GM12891 (cell line): ENCODE measurements around the gene C3orf49.
A peak's percentile ranks its signal among the peaks of the same experiment; 100 is the strongest.

Source experiments
- DNase-seq: peaks from one replicate; pipeline ENCODE4 v3.0.0; 2011; ENCODE audit warnings: low spot score; ENCODE audit not compliant: insufficient read length
- FAIRE-seq: peaks from 2 replicates; lab custom pipeline; 2011; peaks lifted over from hg19 to GRCh38; lab: Jason Lieb, UNC
- PAX5 ChIP-seq: IDR thresholded peaks from 2 replicates; pipeline ENCODE4 v1.6.1; 2011; ENCODE audit warnings: low read length, moderate library complexity, mild to moderate bottlenecking; ENCODE audit not compliant: insufficient read depth, severe bottlenecking
- POLR2A ChIP-seq: IDR thresholded peaks from 2 replicates; pipeline ENCODE4 v1.6.1; 2011; ENCODE audit warnings: low read depth, low read length, control low read depth
- POLR2AphosphoS5 ChIP-seq: IDR thresholded peaks from 2 replicates; pipeline ENCODE4 v1.6.1; 2011; ENCODE audit warnings: low read depth, low read length, control low read depth
- POU2F2 ChIP-seq: IDR thresholded peaks from 2 replicates; pipeline ENCODE4 v1.6.1; 2011; ENCODE audit warnings: low read depth, mild to moderate bottlenecking, control low read depth, low read length, moderate library complexity
- SPI1 ChIP-seq: IDR thresholded peaks from 2 replicates; pipeline ENCODE4 v1.6.1; 2011; ENCODE audit warnings: low read depth, low read length, control low read depth
- TAF1 ChIP-seq: IDR thresholded peaks from 2 replicates; pipeline ENCODE4 v1.6.1; 2011; ENCODE audit warnings: low read depth, low read length, control low read depth

Gene C3orf49

DNA sequence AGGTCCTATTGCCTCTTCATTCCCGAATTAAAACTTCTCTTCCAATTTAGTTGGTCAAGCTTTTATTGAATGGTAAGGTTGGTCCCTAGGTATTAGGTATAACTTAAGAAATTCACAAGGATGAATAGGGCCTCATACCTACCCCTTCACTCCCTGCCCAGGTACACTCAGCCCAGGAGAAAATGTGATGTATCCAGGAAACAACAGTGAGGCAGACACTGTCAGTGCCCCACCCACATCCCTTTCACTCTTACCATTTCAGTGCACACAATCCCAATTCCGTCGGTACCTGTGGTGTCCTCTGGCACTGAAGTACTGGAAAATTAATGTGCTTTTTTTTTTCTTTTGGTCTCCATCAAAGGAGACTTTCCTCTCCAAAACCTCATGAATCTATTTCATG is 10.5 kb upstream of the C3orf49 start:
- no peak for FAIRE-seq
- TF ChIP-seq TAF1 (no peak), POLR2AphosphoS5 (no peak), PAX5 (no peak), SPI1 (no peak), POLR2A (no peak), POU2F2 (no peak)
- DNase-seq = no peak

DNA sequence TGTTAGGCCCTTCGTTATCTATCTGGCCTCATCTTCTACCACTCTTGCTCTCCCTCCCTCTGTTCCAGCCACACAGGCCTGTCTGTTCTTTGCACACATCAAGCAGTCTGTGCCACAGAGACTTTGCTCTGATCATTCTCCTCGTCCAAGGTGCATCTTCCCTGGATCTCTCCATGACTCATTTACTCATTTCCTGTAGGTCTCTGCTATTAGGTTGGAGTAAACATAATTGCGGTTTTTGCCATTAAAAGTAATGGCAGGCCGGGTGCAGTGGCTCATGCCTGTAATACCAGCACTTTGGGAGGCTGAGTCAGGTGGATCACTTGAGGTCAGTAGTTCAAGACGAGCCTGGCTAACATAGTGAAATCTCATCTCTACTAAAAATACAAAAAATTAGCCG is 9.5 kb upstream of the C3orf49 start:
- FAIRE-seq (no peak), DNase-seq (no peak)
- TF ChIP-seq TAF1 (no peak), PAX5 (no peak), SPI1 (no peak), POU2F2 (no peak), POLR2A (no peak), POLR2AphosphoS5 (no peak)

DNA sequence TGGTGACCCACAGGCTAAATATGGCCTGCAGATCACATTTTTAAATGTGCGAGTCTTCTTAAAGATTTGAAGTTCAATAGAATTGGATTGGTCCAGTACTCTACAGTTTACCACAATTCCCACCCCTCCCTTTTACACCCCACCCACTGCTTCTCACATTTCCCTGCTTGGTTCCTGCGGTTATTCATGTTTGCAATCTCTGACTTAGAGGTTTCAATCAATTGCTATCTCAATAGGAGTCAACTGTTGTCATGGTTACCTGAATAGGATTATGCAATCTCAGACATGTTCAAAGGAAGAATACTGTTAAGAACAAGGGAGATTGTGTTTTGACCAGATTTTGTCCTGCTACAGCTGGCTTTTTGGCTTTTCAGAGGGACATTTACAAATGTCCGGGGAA is 4.9 kb upstream of the C3orf49 start:
- DNase-seq (no peak), FAIRE-seq (no peak)
- TF ChIP-seq POU2F2 = no peak
- no peak for TF ChIP-seq POLR2A
- TF ChIP-seq PAX5 = no peak
- TF ChIP-seq SPI1 = no peak
- TF ChIP-seq POLR2AphosphoS5 = no peak
- no peak for TF ChIP-seq TAF1

DNA sequence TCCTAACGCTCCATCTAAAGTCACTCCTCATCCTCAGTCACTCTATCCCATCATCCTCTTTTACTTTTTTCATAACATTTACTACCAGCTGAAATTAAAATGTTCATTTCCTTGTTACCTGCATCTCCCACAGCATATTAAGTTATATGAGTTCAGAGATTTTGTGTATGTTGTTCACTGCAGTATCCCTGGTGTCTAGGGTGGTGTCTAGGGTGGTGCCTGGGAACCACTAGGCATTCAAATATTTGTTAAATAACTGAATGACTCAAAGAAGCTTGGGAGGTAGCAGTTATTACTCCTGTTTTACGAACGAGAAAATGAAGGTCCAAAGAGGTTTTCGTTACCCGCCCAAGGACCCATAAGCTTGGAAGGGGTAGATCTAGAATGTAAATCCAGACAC is 1.9 kb upstream of the C3orf49 start:
- no peak for DNase-seq
- no peak for TF ChIP-seq POU2F2
- TF ChIP-seq POLR2AphosphoS5 = no peak
- no peak for FAIRE-seq

DNA sequence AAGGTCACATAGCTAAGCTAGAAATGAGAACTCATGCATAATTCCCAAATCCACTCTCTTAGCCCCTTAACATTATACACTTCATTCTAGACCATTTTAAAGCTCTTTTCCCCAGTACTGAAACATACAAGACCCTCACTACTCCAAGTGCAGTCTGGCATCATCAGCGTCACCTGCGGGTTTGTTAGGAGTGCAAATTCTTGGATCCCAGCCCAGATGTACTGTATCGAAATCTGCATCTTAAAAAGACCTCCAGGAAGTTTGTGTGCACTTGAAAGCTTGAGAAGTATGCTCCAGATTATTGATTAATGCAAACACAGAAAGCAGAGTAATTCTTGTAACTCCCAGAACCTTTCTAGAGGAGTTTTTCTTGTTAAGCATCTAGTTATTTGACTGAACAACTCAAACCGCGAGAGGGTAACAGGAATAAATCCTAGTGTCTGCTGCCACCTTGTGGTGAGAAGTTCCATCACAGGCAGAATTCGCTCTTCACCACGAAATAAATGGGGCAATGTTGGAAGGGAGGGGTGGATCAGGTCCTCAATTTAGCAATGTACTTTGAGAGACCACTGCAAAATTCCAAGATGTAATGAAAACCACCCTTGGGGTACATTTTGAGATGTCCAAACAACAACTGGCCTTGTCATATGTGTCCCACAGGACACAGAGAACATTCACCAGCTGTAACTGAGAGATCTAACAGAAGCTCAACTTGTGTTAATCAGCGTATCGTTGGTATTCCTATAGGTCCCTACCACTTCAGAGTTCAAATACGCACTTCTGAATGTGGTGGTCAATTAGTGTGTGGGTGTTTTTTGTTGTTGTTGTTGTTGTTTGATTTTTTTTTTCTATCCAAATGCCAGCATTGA is 583 bp upstream of the C3orf49 start:
- TF ChIP-seq SPI1 = no peak
- TF ChIP-seq POU2F2 = no peak
- TF ChIP-seq POLR2AphosphoS5 = no peak
- DNase-seq = peak; percentile 8
- FAIRE-seq = peak; percentile 88

DNA sequence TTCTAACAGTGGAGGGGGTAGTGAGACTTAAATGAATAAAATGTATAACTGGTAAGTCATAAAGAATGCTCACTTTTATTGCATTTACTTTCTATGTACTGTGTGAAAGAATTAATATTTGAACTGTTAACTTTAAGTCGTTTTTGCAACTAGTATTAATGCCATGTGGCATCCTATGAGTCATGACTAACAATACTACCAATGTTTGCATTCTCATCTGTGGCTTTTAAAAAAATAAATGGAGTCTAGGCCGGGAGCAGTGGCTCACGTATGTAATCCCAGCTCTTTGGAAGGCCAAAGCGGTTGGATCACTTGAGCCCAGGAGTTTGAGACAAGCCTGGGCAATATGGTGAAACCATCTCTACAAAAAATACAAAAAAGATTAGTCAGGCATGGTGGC is 5.2 kb downstream of the C3orf49 start:
- TF ChIP-seq POLR2A = no peak
- no peak for TF ChIP-seq SPI1
- FAIRE-seq (no peak), DNase-seq (no peak)

DNA sequence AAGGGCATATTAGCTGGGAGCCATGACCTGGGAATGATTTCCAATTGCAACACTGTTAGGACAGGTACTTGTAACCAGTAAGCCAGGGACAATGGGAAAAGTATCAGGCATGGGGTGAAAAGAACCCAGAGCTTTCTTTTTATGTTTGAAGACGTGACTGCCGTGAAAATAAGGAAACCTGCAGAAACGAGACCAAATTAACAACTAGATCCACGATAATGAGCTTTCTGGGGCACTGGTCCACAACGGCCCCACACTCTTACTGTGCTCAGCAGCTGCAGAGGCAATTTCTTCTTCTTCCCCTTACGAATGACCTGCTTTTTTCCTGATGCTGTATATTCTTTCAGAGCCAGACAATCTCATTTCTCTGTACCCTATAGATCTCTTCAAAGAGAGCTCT is 11.4 kb downstream of the C3orf49 start:
- no peak for DNase-seq
- TF ChIP-seq TAF1 (no peak), POLR2AphosphoS5 (no peak), POU2F2 (no peak), PAX5 (no peak), SPI1 (no peak), POLR2A (no peak)
- FAIRE-seq = no peak

DNA sequence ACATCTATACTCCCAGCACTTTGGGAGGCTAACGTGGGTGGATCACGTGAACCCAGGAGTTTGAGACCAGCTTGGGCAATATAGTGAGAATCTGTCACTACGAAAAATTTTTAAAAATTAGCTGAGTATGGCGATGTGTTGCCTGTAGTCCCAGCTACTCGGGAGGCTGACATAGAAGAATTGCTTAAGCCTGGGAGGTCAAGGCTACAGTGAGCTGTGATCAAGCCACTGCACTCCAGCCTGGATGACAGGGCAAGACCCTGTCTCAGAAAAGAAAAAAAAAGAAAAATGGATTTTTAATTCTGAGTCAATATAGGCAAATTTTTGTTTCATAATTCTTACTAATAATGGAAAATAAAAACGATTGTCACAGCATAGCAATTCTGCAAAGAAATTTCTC is 13.3 kb downstream of the C3orf49 start:
- TF ChIP-seq SPI1 (no peak), POLR2A (no peak), POU2F2 (no peak), PAX5 (no peak), POLR2AphosphoS5 (no peak), TAF1 (no peak)
- no peak for DNase-seq
- no peak for FAIRE-seq

DNA sequence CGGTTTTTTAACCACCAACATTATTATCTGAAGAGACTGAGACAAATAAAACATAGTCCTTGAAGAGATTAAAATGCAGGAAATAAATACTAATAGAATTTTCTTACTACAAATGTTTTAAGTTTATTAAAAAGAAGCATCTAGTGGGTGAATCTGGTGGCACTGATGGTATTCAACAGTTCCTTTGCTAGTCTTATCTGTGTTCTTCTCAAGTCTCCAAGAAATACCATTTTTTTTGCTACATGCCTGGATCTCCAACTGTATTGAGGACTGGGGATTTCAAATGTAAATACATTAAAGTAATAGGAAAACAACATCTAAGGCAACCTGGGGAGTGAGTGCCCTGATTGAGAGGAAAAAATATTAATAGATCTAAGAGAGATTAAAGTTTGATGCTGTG is 22.6 kb downstream of the C3orf49 start:
- no peak for FAIRE-seq
- TF ChIP-seq POLR2A = no peak
- TF ChIP-seq PAX5 = no peak
- no peak for TF ChIP-seq SPI1
- TF ChIP-seq POLR2AphosphoS5 = no peak
- TF ChIP-seq TAF1 = no peak
- no peak for TF ChIP-seq POU2F2

DNA sequence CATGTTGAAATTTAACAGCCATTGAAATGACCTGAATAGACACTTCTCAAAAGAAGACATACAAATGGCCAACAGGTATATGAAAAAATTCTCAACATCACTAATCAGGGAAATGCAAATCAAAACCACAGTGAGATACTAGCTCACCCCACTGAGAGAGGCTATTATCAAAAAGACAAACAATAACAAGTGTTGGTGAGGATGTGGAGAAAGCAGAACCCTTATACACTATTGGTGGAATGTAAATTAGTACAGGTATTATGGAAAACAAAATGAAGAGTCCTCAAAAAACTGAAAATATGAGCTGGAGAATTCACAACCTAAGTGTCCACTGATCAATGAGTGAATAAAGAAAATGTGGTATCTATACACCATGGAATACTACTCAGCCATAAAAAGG is 23.0 kb downstream of the C3orf49 start:
- FAIRE-seq (no peak), DNase-seq (no peak)
- TF ChIP-seq POU2F2 (no peak), SPI1 (no peak), TAF1 (no peak), POLR2AphosphoS5 (no peak), POLR2A (no peak), PAX5 (no peak)

More for the DNA sequence above, 22.6 kb downstream of the C3orf49 start:
- DNase-seq = no peak

DNA sequence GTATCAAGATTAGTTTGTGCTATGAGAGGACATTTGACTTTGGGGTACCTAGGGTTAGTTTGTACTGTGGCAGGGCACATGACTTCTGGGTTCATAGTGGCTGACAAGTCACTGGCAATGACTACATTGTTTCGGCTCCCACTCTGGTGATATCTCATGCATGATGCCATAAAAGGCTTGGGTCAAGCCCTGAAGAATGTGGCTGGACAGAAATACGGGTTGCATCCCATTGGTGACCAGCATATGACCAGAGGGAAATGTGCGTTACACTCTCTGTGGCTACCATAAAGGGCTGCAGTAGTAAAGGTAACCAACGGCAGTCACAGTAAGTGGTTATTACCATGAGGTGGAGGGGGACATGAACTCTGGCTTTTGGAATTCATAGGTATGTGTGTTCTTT is 26.1 kb downstream of the C3orf49 start:
- no peak for FAIRE-seq
- TF ChIP-seq TAF1 (no peak), SPI1 (no peak), PAX5 (no peak), POLR2AphosphoS5 (no peak), POU2F2 (no peak), POLR2A (no peak)
- DNase-seq = no peak
